H1 (cell line): Measurements from ENCODE around the gene DBX2.

ENCODE experiments used
- BACH1 ChIP-seq: IDR thresholded peaks from 2 replicates; pipeline ENCODE4 v1.6.1; 2012; ENCODE audit warnings: low read length, improper control_type of control experiment
- GTF2F1 ChIP-seq: IDR thresholded peaks from 2 replicates; pipeline ENCODE4 v1.6.1; 2012; ENCODE audit warnings: low read depth, low read length, improper control_type of control experiment, borderline replicate concordance
- JUND ChIP-seq: IDR thresholded peaks from 2 replicates; pipeline ENCODE4 v1.6.1; 2011; ENCODE audit warnings: mild to moderate bottlenecking, improper control_type of control experiment, low read length
- POLR2A ChIP-seq, 2 experiments: IDR thresholded peaks; 1 replicate in 1 of 2; 2 replicates in 1 of 2; pipeline ENCODE4 v1.6.1; 2011; ENCODE audit warnings: low read depth in 2 of 2, low read length in 2 of 2, mild to moderate bottlenecking in 2 of 2; ENCODE audit errors: control extremely low read depth in 1 of 2
- POLR2AphosphoS5 ChIP-seq: IDR thresholded peaks from 2 replicates; pipeline ENCODE4 v1.6.1; 2011; ENCODE audit warnings: low read depth, low read length
- RAD21 ChIP-seq, 2 experiments: IDR thresholded peaks in 1 of 2; conservative IDR thresholded peaks in 1 of 2; 2 replicates each; pipeline ENCODE4 v1.6.1; 2011; ENCODE audit warnings: low read depth in 2 of 2, low read length in 2 of 2, improper control_type of control experiment in 1 of 2, inconsistent platforms in 1 of 2, mild to moderate bottlenecking in 1 of 2, moderate library complexity in 1 of 2
- TCF12 ChIP-seq: IDR thresholded peaks from 2 replicates; pipeline ENCODE4 v1.6.1; 2011; ENCODE audit warnings: low read depth, mild to moderate bottlenecking, low read length
- TEAD4 ChIP-seq: IDR thresholded peaks from 2 replicates; pipeline ENCODE4 v1.6.1; 2012; ENCODE audit warnings: low read depth, low read length, inconsistent platforms, mixed read lengths
- TF ChIP-seq, protein P1 (sequence below), 3 experiments: IDR thresholded peaks; 1 replicate in 2 of 3; 2 replicates in 1 of 3; pipeline versions ENCODE4 v1.5.1 to v1.6.1; 2011; ENCODE audit warnings: low read length in 3 of 3, mild to moderate bottlenecking in 3 of 3, inconsistent platforms in 2 of 3, low read depth in 1 of 3, moderate library complexity in 1 of 3; ENCODE audit not compliant: insufficient read depth in 1 of 3; ENCODE audit errors: control extremely low read depth in 1 of 3
- TF ChIP-seq, protein P2 (sequence below): IDR thresholded peaks from 2 replicates; pipeline ENCODE4 v1.6.1; 2012; ENCODE audit warnings: inconsistent platforms

DNA sequence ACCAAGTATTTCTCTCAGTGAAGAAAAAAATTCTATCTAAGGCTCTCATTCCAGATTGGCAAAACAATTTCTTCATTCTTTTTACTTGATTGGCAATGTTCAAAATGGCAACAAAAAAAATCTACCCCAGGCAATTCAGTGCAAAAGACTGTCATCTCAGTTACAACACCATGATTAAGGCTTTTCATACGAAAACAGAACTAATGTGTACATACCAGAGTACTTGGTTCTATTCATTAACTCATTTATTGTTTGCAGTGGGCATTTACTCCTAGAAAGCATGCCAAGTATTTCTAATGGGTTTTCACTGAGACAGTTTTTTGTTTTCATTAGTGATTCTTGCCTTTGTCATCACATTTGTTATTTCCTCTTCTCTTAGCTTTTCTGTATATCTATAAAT, 33.0 kb downstream of the DBX2 start:
- TF ChIP-seq GTF2F1 (no peak), BACH1 (no peak), TCF12 (no peak), POLR2AphosphoS5 (no peak), JUND (no peak), POLR2A (IDR thresholded peaks at IDR 0.05; ENCODE audit: control extremely low read depth in 1 of 2, low read depth in 2 of 2, low read length in 2 of 2) (no peak), RAD21 (IDR thresholded peaks at IDR 0.05 in 1 of 2, conservative IDR thresholded peaks at IDR 0.05 in 1 of 2; ENCODE audit: low read depth in 2 of 2, low read length in 2 of 2) (no peak), TEAD4 (no peak)
- TF ChIP-seq, protein P1, sequence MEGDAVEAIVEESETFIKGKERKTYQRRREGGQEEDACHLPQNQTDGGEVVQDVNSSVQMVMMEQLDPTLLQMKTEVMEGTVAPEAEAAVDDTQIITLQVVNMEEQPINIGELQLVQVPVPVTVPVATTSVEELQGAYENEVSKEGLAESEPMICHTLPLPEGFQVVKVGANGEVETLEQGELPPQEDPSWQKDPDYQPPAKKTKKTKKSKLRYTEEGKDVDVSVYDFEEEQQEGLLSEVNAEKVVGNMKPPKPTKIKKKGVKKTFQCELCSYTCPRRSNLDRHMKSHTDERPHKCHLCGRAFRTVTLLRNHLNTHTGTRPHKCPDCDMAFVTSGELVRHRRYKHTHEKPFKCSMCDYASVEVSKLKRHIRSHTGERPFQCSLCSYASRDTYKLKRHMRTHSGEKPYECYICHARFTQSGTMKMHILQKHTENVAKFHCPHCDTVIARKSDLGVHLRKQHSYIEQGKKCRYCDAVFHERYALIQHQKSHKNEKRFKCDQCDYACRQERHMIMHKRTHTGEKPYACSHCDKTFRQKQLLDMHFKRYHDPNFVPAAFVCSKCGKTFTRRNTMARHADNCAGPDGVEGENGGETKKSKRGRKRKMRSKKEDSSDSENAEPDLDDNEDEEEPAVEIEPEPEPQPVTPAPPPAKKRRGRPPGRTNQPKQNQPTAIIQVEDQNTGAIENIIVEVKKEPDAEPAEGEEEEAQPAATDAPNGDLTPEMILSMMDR (IDR thresholded peaks at IDR 0.05; ENCODE audit: control extremely low read depth in 1 of 3, insufficient read depth in 1 of 3, low read depth in 1 of 3, low read length in 3 of 3) = no peak
- TF ChIP-seq, protein P2, sequence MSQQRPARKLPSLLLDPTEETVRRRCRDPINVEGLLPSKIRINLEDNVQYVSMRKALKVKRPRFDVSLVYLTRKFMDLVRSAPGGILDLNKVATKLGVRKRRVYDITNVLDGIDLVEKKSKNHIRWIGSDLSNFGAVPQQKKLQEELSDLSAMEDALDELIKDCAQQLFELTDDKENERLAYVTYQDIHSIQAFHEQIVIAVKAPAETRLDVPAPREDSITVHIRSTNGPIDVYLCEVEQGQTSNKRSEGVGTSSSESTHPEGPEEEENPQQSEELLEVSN = no peak
